OCI-LY3 (cell line): ENCODE data around the gene ACAT2.

Experiments
- H2AFZ ChIP-seq: fragments of 200-600, 300-600 bp; shearing (Covaris generic); 2 replicates; pipeline ENCODE4 v1.6.0; 2014; ENCODE audit warnings: antibody characterized with exemption, low read depth, low read length
- H3K27ac ChIP-seq: fragments of 200-600, 300-600 bp; sonication (generic); 2 replicates; pipeline ENCODE4 v1.5.1; 2014; ENCODE audit warnings: mild to moderate bottlenecking, low read length, moderate library complexity, mixed read lengths
- H3K27me3 ChIP-seq: fragments of 200-600, 300-600 bp; sonication (generic); 2 replicates; pipeline ENCODE4 v1.6.1; 2014; ENCODE audit warnings: low read depth, low read length, mixed read lengths
- H3K36me3 ChIP-seq: fragments of 200-600, 300-600 bp; sonication (generic); replicated peaks from 2 replicates; pipeline ENCODE3; 2014; ENCODE audit warnings: low read depth, low read length, mixed read lengths
- H3K4me1 ChIP-seq: fragments of 300-600, 200-600 bp; sonication (generic); 2 replicates; pipeline ENCODE4 v1.6.1; 2014; ENCODE audit warnings: low read length, mixed read lengths
- H3K4me2 ChIP-seq: fragments of 200-600, 300-600 bp; sonication (generic); 2 replicates; pipeline ENCODE4 v1.6.1; 2014; ENCODE audit warnings: low read length, mixed read lengths
- H3K4me3 ChIP-seq: fragments of 300-600, 200-600 bp; sonication (generic); 2 replicates; pipeline ENCODE4 v1.5.1; 2014; ENCODE audit warnings: antibody characterized with exemption, mild to moderate bottlenecking, low read length, moderate library complexity
- H3K79me2 ChIP-seq: fragments of 300-600, 200-600 bp; shearing (Covaris generic); 2 replicates; pipeline ENCODE4 v1.6.1; 2014; ENCODE audit warnings: mild to moderate bottlenecking, low read length, mixed read lengths
- H3K9ac ChIP-seq: fragments of 300-600, 200-600 bp; shearing (Covaris generic); 2 replicates; pipeline ENCODE4 v1.6.0; 2014; ENCODE audit warnings: mild to moderate bottlenecking, low read length, moderate library complexity
- H3K9me3 ChIP-seq: fragments of 200-600, 300-600 bp; shearing (Covaris generic); 2 replicates; pipeline ENCODE4 v1.6.1; 2014; ENCODE audit warnings: low read length, mixed read lengths; ENCODE audit not compliant: insufficient read depth
- H4K20me1 ChIP-seq: fragments of 200-600, 300-600 bp; sonication (generic); 2 replicates; pipeline ENCODE4 v1.6.1; 2016; ENCODE audit warnings: low read length, mixed read lengths; ENCODE audit not compliant: insufficient read depth
- CTCF ChIP-seq: fragments of 200-600, 300-600 bp; sonication (generic); IDR thresholded peaks from 2 replicates; pipeline ENCODE4 v1.5.1; 2014; ENCODE audit warnings: antibody characterized with exemption, low read length, low read depth
- EZH2phosphoT487 ChIP-seq: fragments of 200-600 bp; shearing (Covaris generic); IDR thresholded peaks from 2 replicates; pipeline ENCODE4 v1.6.1; 2018; ENCODE audit warnings: antibody characterized with exemption, mixed run types, low read depth

Gene ACAT2

GRCh38 chr6:159801935-159802334 lies 40.1 kb downstream of the ACAT2 start:
- no peak overlapping the region for H3K27ac ChIP-seq
- H4K20me1 ChIP-seq = no peaks in the 10 kb centered on the region
- no peak overlapping the region for H3K9ac ChIP-seq
- H3K36me3 ChIP-seq = peaks cover 13% of the 10 kb centered on the region
- no peak overlapping the region for H3K4me3 ChIP-seq
- H3K4me1 ChIP-seq = no peaks in the 10 kb centered on the region
- H3K79me2 ChIP-seq = no peaks in the 10 kb centered on the region
- H3K4me2 ChIP-seq = no peak overlapping the region
- no peak for TF ChIP-seq EZH2phosphoT487
- TF ChIP-seq CTCF = no peak
- H3K9me3 ChIP-seq = no peaks in the 10 kb centered on the region
- H2AFZ ChIP-seq = no peak overlapping the region
- no peaks in the 10 kb centered on the region for H3K27me3 ChIP-seq

GRCh38 chr6:159804504-159804903 lies 42.7 kb downstream of the ACAT2 start:
- no peak overlapping the region for H3K4me3 ChIP-seq
- H3K4me1 ChIP-seq = no peaks in the 10 kb centered on the region
- H3K4me2 ChIP-seq = no peak overlapping the region
- H3K27me3 ChIP-seq = no peaks in the 10 kb centered on the region
- no peak overlapping the region for H2AFZ ChIP-seq
- H3K79me2 ChIP-seq = no peaks in the 10 kb centered on the region
- H3K9me3 ChIP-seq = no peaks in the 10 kb centered on the region
- H3K27ac ChIP-seq = no peak overlapping the region
- TF ChIP-seq CTCF = no peak
- TF ChIP-seq EZH2phosphoT487 = no peak
- no peaks in the 10 kb centered on the region for H4K20me1 ChIP-seq
- H3K9ac ChIP-seq = no peak overlapping the region
- no peaks in the 10 kb centered on the region for H3K36me3 ChIP-seq

- Histone ChIP-seq H3K9me3 (no peaks in the 10 kb centered on the region), H3K4me3 (no peak overlapping the region), H3K27me3 (no peaks in the 10 kb centered on the region), H3K36me3 (no peaks in the 10 kb centered on the region), H3K4me2 (no peak overlapping the region), H3K27ac (no peak overlapping the region), H3K4me1 (no peaks in the 10 kb centered on the region), H2AFZ (no peak overlapping the region), H3K79me2 (no peaks in the 10 kb centered on the region), H4K20me1 (no peaks in the 10 kb centered on the region), H3K9ac (no peak overlapping the region)
- TF ChIP-seq CTCF (no peak), EZH2phosphoT487 (no peak)
Observed at GRCh38 chr6:159805440-159806020, 43.7 kb downstream of the ACAT2 start.

GRCh38 chr6:159806021-159806458 lies 44.2 kb downstream of the ACAT2 start:
- no peaks in the 10 kb centered on the region; the same call in 1 of the 2 replicates for H3K4me1 ChIP-seq
- H4K20me1 ChIP-seq = no peaks in the 10 kb centered on the region
- TF ChIP-seq EZH2phosphoT487 (no peak), CTCF (no peak)
- no peak overlapping the region for H2AFZ ChIP-seq
- no peak overlapping the region for H3K4me3 ChIP-seq
- no peak overlapping the region for H3K4me2 ChIP-seq
- H3K9ac ChIP-seq = no peak overlapping the region
- no peaks in the 10 kb centered on the region for H3K79me2 ChIP-seq
- no peaks in the 10 kb centered on the region for H3K9me3 ChIP-seq
- H3K27me3 ChIP-seq = no peaks in the 10 kb centered on the region
- H3K27ac ChIP-seq = no peak overlapping the region
- no peaks in the 10 kb centered on the region for H3K36me3 ChIP-seq
